Esophagus muscularis mucosa (tissue), 3 donors: ENCODE results near the gene F12.

Experiments
- CTCF ChIP-seq, 3 experiments: fragments of 200-600 bp in 2 of 3; fragments of 450-650 bp in 1 of 3; sonication (generic) in 2 of 3; IDR thresholded peaks; one replicate each; pipeline ENCODE4 v1.5.1; 2017 to 2019; ENCODE audit warnings: antibody characterized with exemption in 3 of 3, mild to moderate bottlenecking in 2 of 3, moderate library complexity in 1 of 3
- POLR2A ChIP-seq: fragments of 450-650 bp; IDR thresholded peaks from one replicate; pipeline ENCODE4 v1.6.1; 2017; ENCODE audit warnings: antibody characterized with exemption, moderate library complexity, mild to moderate bottlenecking, low read depth
- POLR2AphosphoS5 ChIP-seq, 2 donors: sonication (generic); formaldehyde crosslinking; IDR thresholded peaks; one replicate each; pipeline ENCODE4 v1.6.1; 2017; ENCODE audit warnings: antibody characterized with exemption in 2 of 2

GRCh38 chr5:177374211-177374610 lies 35.2 kb downstream of the F12 start:
- no peak for TF ChIP-seq CTCF (IDR thresholded peaks at IDR 0.05)
- TF ChIP-seq POLR2A: no peak
- no peak for TF ChIP-seq POLR2AphosphoS5 (IDR thresholded peaks at IDR 0.05)
